Endothelial cell (in vitro differentiated cells): Measurements from ENCODE around the gene BID. TPM values are rescaled to one million over a fixed set of nuclear protein-coding genes. Genes with fewer than 3 reads are reported as not detected.
A peak's percentile ranks its signal among the peaks of the same experiment; 100 is the strongest.

ENCODE experiments used
- DNase-seq: peaks from one replicate; pipeline ENCODE4 v3.0.0; 2021; ENCODE audit warnings: low spot score
- H3K27ac Mint-ChIP-seq: one replicate; pipeline ENCODE4 v1.8.0; 2021; ENCODE audit warnings: mixed read lengths, inconsistent platforms; ENCODE audit not compliant: unreplicated experiment
- H3K27me3 Mint-ChIP-seq: one replicate; pipeline ENCODE4 v1.8.0; 2021; ENCODE audit warnings: mild to moderate bottlenecking, moderate library complexity, mixed read lengths, inconsistent platforms; ENCODE audit not compliant: unreplicated experiment
- H3K36me3 Mint-ChIP-seq: one replicate; pipeline ENCODE4 v1.8.0; 2021; ENCODE audit warnings: mild to moderate bottlenecking, low read depth, mixed read lengths, inconsistent platforms; ENCODE audit not compliant: unreplicated experiment
- H3K4me1 Mint-ChIP-seq: one replicate; pipeline ENCODE4 v1.8.0; 2021; ENCODE audit warnings: mild to moderate bottlenecking, mixed read lengths, inconsistent platforms; ENCODE audit not compliant: unreplicated experiment
- H3K4me3 Mint-ChIP-seq: one replicate; pipeline ENCODE4 v1.8.0; 2021; ENCODE audit warnings: mild to moderate bottlenecking, mixed read lengths, inconsistent platforms; ENCODE audit not compliant: unreplicated experiment
- H3K9me3 Mint-ChIP-seq: one replicate; pipeline ENCODE4 v1.8.0; 2021; ENCODE audit warnings: mixed read lengths, inconsistent platforms; ENCODE audit not compliant: unreplicated experiment
- CTCF ChIP-seq: fragments of 200-600 bp; sonication (generic); IDR thresholded peaks from one replicate; pipeline ENCODE4 v1.5.0; 2021; ENCODE audit warnings: antibody characterized with exemption; ENCODE audit not compliant: unreplicated experiment
- total RNA-seq: library from RNA; stranded (reverse); fragmentation: NEBNext Ultra II Directional; extraction: Animal tissue kit (Norgen Biotek cat#: 25700); gene quantifications from one replicate; pipeline ENCODE4 v1.2.1, GENCODE V29; 2021; ENCODE audit not compliant: unreplicated experiment

Gene BID
- total RNA-seq, 1 donor from 2014 or later = 32.5 TPM

GRCh38 chr22:17797721-17798559 lies 23.7 kb upstream of the BID start:
- peaks cover 10% of the 10 kb centered on the region for H3K36me3 Mint-ChIP-seq
- peaks cover 15% of the 10 kb centered on the region for H3K4me1 Mint-ChIP-seq
- DNase-seq = no peak
- peaks cover 11% of the 10 kb centered on the region for H3K27me3 Mint-ChIP-seq
- TF ChIP-seq CTCF = no peak
- H3K9me3 Mint-ChIP-seq = peaks cover 4% of the 10 kb centered on the region
- H3K4me3 Mint-ChIP-seq = no peak overlapping the region
- H3K27ac Mint-ChIP-seq = peak overlapping the region; percentile 77

DNA sequence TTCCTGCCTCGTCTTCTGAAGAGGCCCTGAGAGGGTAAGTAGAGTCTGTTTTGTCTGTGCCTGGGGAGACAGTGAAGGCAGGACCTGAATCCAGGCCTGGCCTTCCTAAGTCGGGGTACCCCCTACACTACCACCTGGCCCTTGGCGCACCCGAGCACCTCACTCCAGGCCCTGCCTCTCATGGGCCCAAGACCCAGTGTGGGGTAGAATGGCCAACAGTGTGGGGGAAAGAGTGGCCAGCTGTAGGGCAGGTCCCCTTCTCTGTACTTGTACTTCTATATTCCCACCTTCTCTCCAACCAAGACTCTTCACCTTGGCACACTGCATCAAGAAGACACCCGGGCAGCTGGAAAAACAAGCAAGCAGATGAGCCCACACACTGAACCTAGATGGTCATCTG lies 22.4 kb upstream of the BID start:
- H3K36me3 Mint-ChIP-seq = peaks cover 4% of the 10 kb centered on the region
- TF ChIP-seq CTCF = no peak
- no peak for DNase-seq
- no peak overlapping the region for H3K27ac Mint-ChIP-seq
- H3K27me3 Mint-ChIP-seq = peaks cover 12% of the 10 kb centered on the region
- H3K9me3 Mint-ChIP-seq = no peaks in the 10 kb centered on the region
- H3K4me3 Mint-ChIP-seq = no peak overlapping the region
- H3K4me1 Mint-ChIP-seq = peaks cover 15% of the 10 kb centered on the region

DNA sequence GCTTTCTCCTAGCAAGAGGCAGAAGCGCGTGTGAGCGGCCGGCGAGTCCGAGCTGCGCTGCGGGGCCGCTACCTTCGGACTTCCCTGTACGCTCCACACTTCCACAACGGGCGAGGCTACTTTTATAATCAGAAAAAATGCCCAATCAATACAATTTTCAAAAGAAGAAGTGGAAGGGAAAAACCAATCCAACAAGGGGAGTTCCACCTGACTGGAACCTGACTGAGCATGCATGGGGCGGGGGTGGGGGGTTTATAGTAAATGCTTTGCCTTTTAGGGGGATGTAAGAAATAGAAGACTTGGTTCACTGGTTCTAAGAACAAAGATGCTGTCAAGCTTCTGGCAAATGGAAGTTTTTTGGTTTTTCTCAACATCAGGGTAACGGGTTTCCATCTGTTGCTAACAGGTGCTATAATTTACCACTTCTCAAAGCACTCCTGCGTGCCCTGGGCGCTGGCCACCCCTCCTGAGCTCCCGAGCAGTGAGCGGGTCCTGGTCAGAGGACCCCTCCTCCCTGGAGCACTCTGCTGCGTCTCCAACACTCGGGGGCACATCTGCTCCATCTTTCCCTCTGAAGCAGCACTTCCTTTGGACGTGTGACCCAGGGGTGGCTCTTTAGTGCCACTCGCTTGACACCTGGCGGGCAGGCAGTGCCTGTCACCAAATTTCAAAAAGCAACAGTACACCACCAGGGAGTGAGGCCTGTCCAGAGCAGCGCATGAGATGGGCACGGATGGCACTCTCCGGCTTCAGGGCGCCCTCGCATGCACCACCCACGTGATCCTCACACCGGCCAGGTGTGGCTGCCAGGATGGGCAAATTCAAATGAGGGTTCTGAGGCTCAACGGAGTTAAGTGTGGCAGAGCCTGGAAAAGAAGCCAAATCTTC lies 21.6 kb upstream of the BID start:
- Mint-ChIP-seq H3K4me3 (no peak overlapping the region), H3K4me1 (peaks cover 15% of the 10 kb centered on the region), H3K27ac (no peak overlapping the region), H3K36me3 (peaks cover 8% of the 10 kb centered on the region), H3K9me3 (no peaks in the 10 kb centered on the region), H3K27me3 (peaks cover 15% of the 10 kb centered on the region)
- DNase-seq = no peak
- TF ChIP-seq CTCF = no peak

DNA sequence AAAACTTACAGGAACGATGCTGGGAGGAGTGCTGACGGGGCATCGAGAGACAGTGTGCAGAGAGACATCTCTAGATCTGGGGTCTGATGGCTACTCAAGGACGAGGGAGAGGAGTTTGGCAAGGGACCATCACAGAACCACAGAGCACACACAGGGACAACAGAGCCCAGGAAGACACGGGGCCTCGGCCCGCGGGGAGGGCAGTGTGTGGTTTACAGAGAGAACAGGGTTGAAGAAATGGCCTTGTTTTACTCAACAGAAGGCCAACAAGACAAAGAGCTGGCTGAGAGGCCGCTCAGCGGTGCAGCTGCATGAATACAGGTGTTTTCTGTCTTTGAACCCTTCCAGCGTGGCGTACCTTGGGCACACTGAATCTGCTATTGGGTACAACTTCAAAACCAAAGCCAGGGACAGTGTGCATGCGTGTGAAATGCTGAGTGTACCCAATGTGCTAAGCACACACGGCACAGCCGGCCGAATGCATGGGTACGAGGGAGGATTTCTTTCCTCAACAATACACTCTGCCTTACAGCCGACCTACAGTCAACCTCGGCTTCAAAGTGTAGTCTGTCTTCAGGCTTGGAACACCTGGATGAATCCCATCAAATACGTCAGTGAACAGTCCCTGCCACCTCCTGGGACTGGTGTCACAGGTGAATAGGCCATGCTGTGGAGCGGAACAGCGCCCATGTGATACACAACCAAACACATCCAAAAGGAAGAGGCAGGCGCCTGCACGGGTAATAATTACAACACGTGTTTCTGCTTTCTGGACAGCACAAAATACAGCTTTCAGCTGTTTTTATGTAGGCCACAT lies 20.7 kb upstream of the BID start:
- Mint-ChIP-seq H3K4me1 (peaks cover 15% of the 10 kb centered on the region), H3K9me3 (no peaks in the 10 kb centered on the region), H3K27me3 (peaks cover 15% of the 10 kb centered on the region), H3K36me3 (peaks cover 8% of the 10 kb centered on the region), H3K27ac (peak overlapping the region; percentile 32), H3K4me3 (no peak overlapping the region)
- no peak for DNase-seq
- no peak for TF ChIP-seq CTCF
